WERI-Rb-1 (cell line): ENCODE measurements around the gene HAS3.
"Not testable (repeated sequence)": the region's sequence is repeated elsewhere in the genome, so short reads cannot be mapped to it uniquely, and the experiment has no call there.

Source experiments
- DNase-seq: peaks from one replicate; pipeline ENCODE4 v3.0.0-alpha.2; 2020
- H3K27ac ChIP-seq: fragments of 250-450 bp; sonication (Bioruptor Pico); 2 replicates; pipeline ENCODE4 v1.5.1; 2020; ENCODE audit warnings: mild to moderate bottlenecking, moderate library complexity
- H3K27me3 ChIP-seq: fragments of 250-450 bp; sonication (Bioruptor Pico); 2 replicates; pipeline ENCODE4 v1.5.1; 2021; ENCODE audit warnings: mild to moderate bottlenecking, low read depth, moderate library complexity; ENCODE audit not compliant: insufficient read depth, severe bottlenecking
- H3K36me3 ChIP-seq: fragments of 250-450 bp; sonication (Bioruptor Pico); 2 replicates; pipeline ENCODE4 v1.5.1; 2020; ENCODE audit warnings: mild to moderate bottlenecking, moderate library complexity
- H3K4me3 ChIP-seq: 2 replicates; pipeline ENCODE4 v1.5.1; 2011; ENCODE audit warnings: low read depth, mild to moderate bottlenecking, control low read depth, low read length
- H3K9me3 ChIP-seq: fragments of 250-450 bp; sonication (Bioruptor Pico); 2 replicates; pipeline ENCODE4 v1.5.1; 2021; ENCODE audit warnings: mild to moderate bottlenecking, moderate library complexity; ENCODE audit not compliant: severe bottlenecking
- TF ChIP-seq, protein P1 (sequence below): IDR thresholded peaks from 2 replicates; pipeline ENCODE4 v1.5.1; 2011; ENCODE audit warnings: low read depth, mild to moderate bottlenecking, control low read depth, inconsistent platforms, low read length

The HAS3 gene

DNA sequence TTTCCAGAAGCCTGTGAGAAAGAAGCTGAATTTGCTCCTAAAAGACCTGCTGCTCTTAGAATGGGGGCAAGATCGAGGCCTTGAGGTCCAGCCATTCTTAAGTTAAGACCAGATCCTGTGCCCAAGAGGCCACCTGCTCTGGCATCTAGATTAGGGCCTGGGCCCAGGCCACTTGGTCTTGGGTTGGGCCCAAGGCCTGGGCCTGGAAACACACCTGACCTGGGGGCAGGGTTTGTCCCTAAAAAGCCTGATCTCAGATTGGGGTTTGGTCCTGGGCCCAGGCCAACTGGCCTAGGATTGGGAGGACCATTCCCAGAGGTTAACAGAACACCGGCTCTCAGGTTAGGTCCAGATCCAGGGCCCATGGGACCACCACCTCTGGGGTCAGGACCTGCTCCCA lies 14.1 kb downstream of the HAS3 start:
- H3K36me3 ChIP-seq = peaks cover 56% of the 10 kb centered on the region

DNA sequence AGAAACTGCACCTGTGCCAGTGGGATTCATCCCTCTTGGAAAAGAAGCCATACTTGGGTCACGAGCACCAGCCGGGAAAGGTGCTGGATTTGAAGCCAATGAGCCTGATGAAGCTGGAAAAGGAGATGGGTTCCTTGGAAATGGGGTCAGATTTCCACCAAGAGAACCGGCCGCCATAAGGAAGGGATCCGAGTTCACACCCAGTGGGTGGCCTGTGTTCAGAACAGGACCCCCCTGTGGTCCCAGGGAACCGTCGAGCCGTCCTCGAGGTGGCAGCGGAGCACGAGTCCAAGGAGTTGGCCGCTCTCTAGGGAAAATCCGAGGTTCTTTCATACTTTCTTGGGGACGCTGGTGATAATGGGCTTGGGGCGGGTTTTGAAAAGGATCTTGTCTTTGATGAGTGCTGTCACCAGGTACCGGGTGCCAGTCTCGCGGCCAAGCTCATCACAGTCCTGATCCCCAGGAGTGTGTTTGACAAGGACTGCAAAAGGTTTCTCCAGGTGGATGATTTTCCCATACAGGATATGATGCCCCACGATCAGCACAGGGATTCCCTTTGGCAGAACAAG lies 14.7 kb downstream of the HAS3 start:
- Histone ChIP-seq H3K27me3 (no peaks in the 10 kb centered on the region), H3K4me3 (no peak overlapping the region), H3K27ac (no peak overlapping the region), H3K36me3 (peaks cover 49% of the 10 kb centered on the region), H3K9me3 (no peaks in the 10 kb centered on the region)
- DNase-seq = no peak
- TF ChIP-seq, protein P1, sequence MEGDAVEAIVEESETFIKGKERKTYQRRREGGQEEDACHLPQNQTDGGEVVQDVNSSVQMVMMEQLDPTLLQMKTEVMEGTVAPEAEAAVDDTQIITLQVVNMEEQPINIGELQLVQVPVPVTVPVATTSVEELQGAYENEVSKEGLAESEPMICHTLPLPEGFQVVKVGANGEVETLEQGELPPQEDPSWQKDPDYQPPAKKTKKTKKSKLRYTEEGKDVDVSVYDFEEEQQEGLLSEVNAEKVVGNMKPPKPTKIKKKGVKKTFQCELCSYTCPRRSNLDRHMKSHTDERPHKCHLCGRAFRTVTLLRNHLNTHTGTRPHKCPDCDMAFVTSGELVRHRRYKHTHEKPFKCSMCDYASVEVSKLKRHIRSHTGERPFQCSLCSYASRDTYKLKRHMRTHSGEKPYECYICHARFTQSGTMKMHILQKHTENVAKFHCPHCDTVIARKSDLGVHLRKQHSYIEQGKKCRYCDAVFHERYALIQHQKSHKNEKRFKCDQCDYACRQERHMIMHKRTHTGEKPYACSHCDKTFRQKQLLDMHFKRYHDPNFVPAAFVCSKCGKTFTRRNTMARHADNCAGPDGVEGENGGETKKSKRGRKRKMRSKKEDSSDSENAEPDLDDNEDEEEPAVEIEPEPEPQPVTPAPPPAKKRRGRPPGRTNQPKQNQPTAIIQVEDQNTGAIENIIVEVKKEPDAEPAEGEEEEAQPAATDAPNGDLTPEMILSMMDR = no peak

More for the DNA sequence above, 14.1 kb downstream of the HAS3 start:
- DNase-seq = no peak
- Histone ChIP-seq H3K27me3 (no peaks in the 10 kb centered on the region), H3K27ac (no peak overlapping the region), H3K9me3 (no peaks in the 10 kb centered on the region), H3K4me3 (no peak overlapping the region)
- TF ChIP-seq, protein P1 = no peak

DNA sequence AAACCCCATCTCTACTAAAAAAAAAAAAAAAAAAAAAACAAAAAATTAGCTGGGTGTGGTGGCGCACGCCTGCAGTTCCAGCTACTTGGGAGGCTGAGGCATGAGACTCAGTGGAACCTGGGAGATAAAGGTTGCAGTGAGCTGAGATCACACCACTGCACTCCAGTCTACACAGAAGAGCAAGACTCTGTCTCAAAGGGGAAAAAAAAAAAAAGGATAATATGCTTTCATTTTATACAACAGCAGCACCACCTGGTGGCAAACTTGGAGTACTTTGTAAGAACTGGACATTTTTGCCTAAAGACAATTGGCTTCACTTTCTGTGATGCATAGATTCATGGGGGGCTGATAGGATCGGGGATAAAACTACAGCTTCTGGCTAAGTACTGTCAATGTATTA lies 18.5 kb downstream of the HAS3 start:
- peaks cover 36% of the 10 kb centered on the region for H3K36me3 ChIP-seq
- no peaks in the 10 kb centered on the region for H3K27me3 ChIP-seq
- TF ChIP-seq, protein P1 = peak; percentile 53
- DNase-seq = peak; percentile 64
- no peak overlapping the region for H3K4me3 ChIP-seq
- H3K27ac ChIP-seq = no peak overlapping the region
- H3K9me3 ChIP-seq = no peaks in the 10 kb centered on the region

DNA sequence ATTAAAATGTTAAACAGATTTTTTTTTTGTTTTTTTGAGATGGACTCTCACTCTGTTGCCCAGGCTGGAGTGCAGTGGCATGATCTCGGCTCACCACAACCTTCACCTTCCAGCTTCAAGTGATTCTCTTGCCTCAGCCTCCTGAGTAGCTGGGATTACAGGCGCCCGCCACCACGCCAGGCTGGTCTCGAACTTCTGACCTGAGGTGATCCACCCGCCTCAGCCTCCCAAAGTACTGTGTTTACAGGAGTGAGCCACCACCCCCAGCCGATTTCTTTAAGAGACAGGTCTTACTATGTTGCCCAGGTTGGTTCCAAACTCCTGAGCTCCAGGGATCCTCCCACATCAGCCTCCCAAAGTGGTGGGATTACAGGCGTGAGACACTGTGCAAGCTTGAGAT lies 19.0 kb downstream of the HAS3 start:
- not testable (repeated sequence) for H3K27me3 ChIP-seq, DNase-seq, H3K4me3 ChIP-seq, H3K9me3 ChIP-seq, H3K27ac ChIP-seq
- peaks cover 33% of the 10 kb centered on the region for H3K36me3 ChIP-seq

DNA sequence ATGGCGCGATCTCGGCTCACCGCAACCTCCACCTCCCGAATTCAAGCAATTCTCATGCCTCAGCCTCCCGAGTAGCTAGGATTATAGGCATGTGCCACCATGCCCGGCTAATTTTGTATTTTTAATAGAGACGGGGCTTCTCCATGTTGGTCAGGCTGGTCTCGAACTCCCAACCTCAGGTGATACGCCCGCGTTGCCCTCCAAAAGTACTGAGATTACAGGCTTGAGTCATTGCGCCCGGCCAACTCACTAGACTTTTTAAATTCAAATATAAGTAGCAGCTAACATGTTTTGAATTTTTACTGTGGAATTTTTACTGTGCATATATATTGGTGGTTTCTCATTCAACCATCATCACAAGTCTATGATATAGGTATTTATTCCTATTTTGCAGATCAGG lies 19.5 kb downstream of the HAS3 start:
- not testable (repeated sequence) for H3K27ac ChIP-seq, H3K27me3 ChIP-seq, DNase-seq

DNA sequence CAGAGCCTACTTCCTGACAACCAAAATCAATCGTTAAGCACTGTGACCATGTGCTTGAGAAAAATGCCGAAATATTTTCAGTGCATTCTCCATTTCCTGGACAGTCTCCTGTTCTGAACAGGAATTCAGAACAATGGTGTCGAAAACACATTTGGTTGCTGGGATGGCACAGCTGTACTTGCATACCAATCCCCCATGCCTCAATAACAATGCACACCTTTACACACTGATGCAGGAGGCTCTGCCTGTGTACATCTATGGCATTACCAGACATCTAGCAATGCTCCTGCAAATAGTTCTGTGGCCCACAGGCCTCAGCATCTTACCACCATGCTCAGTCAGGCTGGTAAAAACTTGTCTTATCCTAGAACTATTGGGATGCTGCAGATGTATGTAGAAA lies 20.8 kb downstream of the HAS3 start:
- no peaks in the 10 kb centered on the region for H3K27me3 ChIP-seq
- no peaks in the 10 kb centered on the region for H3K9me3 ChIP-seq
- H3K27ac ChIP-seq = no peak overlapping the region
- DNase-seq = no peak
- TF ChIP-seq, protein P1 = no peak
- H3K4me3 ChIP-seq = no peak overlapping the region
- H3K36me3 ChIP-seq = peaks cover 23% of the 10 kb centered on the region

More for the DNA sequence above, 19.5 kb downstream of the HAS3 start:
- H3K9me3 ChIP-seq, H3K4me3 ChIP-seq: not testable (repeated sequence)
- H3K36me3 ChIP-seq = peaks cover 29% of the 10 kb centered on the region

DNA sequence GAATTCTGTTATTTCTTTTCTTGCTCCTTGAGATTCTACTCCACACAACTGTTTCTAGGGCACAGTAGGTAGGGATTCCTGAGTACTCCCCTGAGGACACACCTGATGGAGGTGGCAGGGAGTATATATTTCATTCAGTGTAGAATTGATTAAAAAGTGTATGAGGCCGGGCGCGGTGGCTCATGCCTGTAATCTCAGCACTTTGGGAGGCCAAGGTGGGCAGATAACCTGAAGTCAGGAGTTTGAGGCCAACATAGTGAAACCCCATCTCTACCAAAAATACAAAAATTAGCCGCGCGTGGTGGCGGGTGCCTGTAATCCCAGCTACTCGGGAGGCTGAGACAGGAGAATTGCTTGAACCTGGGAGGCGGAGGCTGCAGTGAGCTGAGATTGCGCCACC lies 21.3 kb downstream of the HAS3 start:
- not testable (repeated sequence) for H3K9me3 ChIP-seq, DNase-seq, H3K27me3 ChIP-seq, H3K27ac ChIP-seq, H3K4me3 ChIP-seq
- peaks cover 24% of the 10 kb centered on the region for H3K36me3 ChIP-seq
